Measurements from ENCODE around the gene GALNT17. TPM values are rescaled to one million over a fixed set of nuclear protein-coding genes. Genes with fewer than 3 reads are reported as not detected.

GALNT17 gene
- total and polyA plus RNA-seq, 3 experiments from 2014 or later, result not detected

DNA sequence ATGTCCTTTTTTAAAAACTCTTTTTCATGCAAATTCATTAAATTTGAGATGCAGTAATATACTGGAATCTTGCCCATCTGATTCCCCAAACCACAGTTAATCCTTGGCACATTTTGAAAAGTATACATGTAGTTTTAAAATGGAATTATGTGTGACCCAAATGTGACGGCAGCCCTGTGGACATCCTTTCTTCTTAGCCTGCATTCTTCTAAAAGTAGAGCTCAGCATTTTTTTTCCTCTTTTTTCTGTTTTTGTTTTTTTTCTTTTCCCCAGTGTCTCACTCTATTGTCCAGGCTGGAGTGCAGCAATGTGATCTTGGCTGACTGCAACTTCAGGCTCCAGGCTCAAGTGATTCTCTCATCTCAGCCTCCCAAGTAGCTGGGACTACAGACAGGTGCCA is 338.9 kb downstream of the GALNT17 start:
- no peaks in the 10 kb centered on the region for H3K4me1 ChIP-seq (ENCODE audit: insufficient read depth, low read length)
- ChIA-PET CTCF (no interaction called here), POLR2A (no interaction called here)
- no peak overlapping the region for H3K4me3 Mint-ChIP-seq
- H3K27me3 ChIP-seq (ENCODE audit: insufficient read depth, low read length, poor library complexity, severe bottlenecking), result no peaks in the 10 kb centered on the region
- DNase-seq, result no peak
- no peak overlapping the region for H3K27ac ChIP-seq (ENCODE audit: low read depth, low read length)
- H3K9me3 Mint-ChIP-seq, result peaks cover 7 to 20% (median 18%) of the 10 kb centered on the region in 5 donors
- H3K27ac Mint-ChIP-seq, result no peak overlapping the region
- no peak overlapping the region for H3K4me3 ChIP-seq (ENCODE audit: low read length)
- no peaks in the 10 kb centered on the region for H3K27me3 Mint-ChIP-seq
- no peaks in the 10 kb centered on the region for H3K36me3 Mint-ChIP-seq
- no peaks in the 10 kb centered on the region for H3K36me3 ChIP-seq (ENCODE audit: insufficient read depth, low read length)
- H3K9me3 ChIP-seq (ENCODE audit: low read length), result no peaks in the 10 kb centered on the region
- no peaks in the 10 kb centered on the region for H3K4me1 Mint-ChIP-seq

DNA sequence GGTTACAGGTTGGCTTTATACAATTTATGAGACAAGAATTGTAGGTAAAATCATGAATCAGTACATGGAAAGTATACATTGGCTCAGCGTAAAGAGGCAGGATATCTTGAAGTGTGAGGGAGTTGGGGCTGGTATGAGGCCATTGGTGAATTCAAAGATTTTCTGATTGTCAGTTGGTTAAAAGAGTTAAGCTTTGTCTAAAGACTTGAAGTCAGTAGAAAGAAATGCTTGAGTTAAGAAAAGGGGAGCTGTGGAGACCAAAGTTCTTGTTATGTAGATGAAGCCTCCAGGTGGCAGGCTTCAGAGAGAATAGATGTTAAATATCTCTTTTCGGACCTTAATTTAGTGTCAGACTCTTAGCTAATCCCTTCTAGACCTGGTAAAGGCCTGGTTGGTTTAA is 341.0 kb downstream of the GALNT17 start:
- Histone ChIP-seq H3K36me3 (ENCODE audit: insufficient read depth, low read length) (no peaks in the 10 kb centered on the region), H3K4me3 (ENCODE audit: low read length) (no peak overlapping the region), H3K9me3 (ENCODE audit: low read length) (no peaks in the 10 kb centered on the region), H3K4me1 (ENCODE audit: insufficient read depth, low read length) (no peaks in the 10 kb centered on the region), H3K27ac (ENCODE audit: low read depth, low read length) (no peak overlapping the region), H3K27me3 (ENCODE audit: insufficient read depth, low read length, poor library complexity, severe bottlenecking) (no peaks in the 10 kb centered on the region)
- CTCF ChIA-PET, result no interaction called here
- Mint-ChIP-seq H3K27me3 (no peaks in the 10 kb centered on the region), H3K4me1 (no peaks in the 10 kb centered on the region), H3K36me3 (no peaks in the 10 kb centered on the region), H3K27ac (no peak overlapping the region), H3K4me3 (no peak overlapping the region), H3K9me3 (peaks cover 5 to 20% (median 10%) of the 10 kb centered on the region in 5 donors)
- DNase-seq, result no peak
- POLR2A ChIA-PET, result no interaction called here

DNA sequence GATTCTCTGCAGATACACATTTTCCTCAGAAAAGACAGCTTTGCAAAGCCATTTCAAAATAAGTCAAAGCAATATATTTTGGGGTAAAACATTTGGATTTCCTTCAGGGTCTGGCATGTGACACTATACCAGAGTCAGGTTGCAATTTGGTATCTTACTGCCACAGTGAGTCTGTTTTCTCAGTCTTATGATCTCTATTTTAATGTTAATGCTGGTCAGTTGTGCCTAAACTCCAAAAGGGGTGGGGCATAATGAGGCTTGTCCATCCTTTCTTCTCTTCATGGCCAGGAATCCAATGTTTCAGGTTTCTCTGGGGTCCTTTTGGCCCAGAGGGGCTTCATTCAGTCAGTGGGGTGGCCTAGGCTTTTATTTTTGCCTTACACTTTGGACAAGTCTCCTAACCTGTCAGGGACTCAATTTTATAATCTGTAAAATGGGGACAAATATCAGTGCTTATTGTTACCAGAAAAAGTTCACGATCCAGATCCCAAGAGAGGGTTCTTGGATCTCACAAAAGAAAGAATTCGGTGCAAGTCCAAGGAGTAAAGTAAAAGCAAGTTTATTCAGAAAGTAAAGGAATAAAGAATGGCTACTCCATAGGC is 341.5 kb downstream of the GALNT17 start:
- DNase-seq, result no peak
- Mint-ChIP-seq H3K4me1 (no peaks in the 10 kb centered on the region), H3K27ac (no peak overlapping the region), H3K4me3 (no peak overlapping the region), H3K36me3 (no peaks in the 10 kb centered on the region), H3K9me3 (peaks cover 5 to 20% (median 10%) of the 10 kb centered on the region in 5 donors), H3K27me3 (no peaks in the 10 kb centered on the region)
- no peaks in the 10 kb centered on the region for H3K4me1 ChIP-seq (ENCODE audit: insufficient read depth, low read length)
- H3K27ac ChIP-seq (ENCODE audit: low read depth, low read length), result no peak overlapping the region
- no peak overlapping the region for H3K4me3 ChIP-seq (ENCODE audit: low read length)
- H3K9me3 ChIP-seq (ENCODE audit: low read length), result no peaks in the 10 kb centered on the region
- POLR2A ChIA-PET, result no interaction called here
- CTCF ChIA-PET, result no interaction called here
- H3K27me3 ChIP-seq (ENCODE audit: insufficient read depth, low read length, poor library complexity, severe bottlenecking), result no peaks in the 10 kb centered on the region
- no peaks in the 10 kb centered on the region for H3K36me3 ChIP-seq (ENCODE audit: insufficient read depth, low read length)

DNA sequence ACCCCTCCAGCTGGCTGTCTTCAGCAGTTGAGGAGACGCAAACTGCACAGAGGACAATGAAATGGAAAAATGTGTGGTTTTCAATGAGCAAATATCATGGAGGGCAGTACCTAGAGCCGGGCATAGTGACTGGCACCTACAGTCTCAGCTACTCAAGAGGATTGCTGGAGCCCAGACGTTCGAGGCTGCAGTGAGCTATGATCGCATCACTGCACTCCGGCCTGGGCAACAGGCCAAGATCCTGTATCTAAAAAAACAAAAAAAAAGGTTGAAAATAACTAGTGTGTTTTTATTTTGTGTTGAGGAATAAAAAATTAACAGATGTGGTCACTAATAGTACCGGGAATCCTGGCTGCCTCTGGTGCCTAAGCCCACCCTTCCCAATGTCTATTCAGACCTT is 345.5 kb downstream of the GALNT17 start:
- peaks cover under 1 to 11% (median 8%) of the 10 kb centered on the region in 5 donors for H3K9me3 Mint-ChIP-seq
- no peak overlapping the region for H3K4me3 Mint-ChIP-seq
- no peaks in the 10 kb centered on the region for H3K9me3 ChIP-seq (ENCODE audit: low read length)
- no peak overlapping the region for H3K27ac Mint-ChIP-seq
- DNase-seq, result no peak
- H3K36me3 Mint-ChIP-seq, result no peaks in the 10 kb centered on the region
- H3K27ac ChIP-seq (ENCODE audit: low read depth, low read length), result no peak overlapping the region
- POLR2A ChIA-PET, result no interaction called here
- no peaks in the 10 kb centered on the region for H3K36me3 ChIP-seq (ENCODE audit: insufficient read depth, low read length)
- no peaks in the 10 kb centered on the region for H3K27me3 ChIP-seq (ENCODE audit: insufficient read depth, low read length, poor library complexity, severe bottlenecking)
- H3K4me1 Mint-ChIP-seq, result no peaks in the 10 kb centered on the region
- CTCF ChIA-PET, result no interaction called here
- H3K4me3 ChIP-seq (ENCODE audit: low read length), result no peak overlapping the region
- no peaks in the 10 kb centered on the region for H3K4me1 ChIP-seq (ENCODE audit: insufficient read depth, low read length)
- no peaks in the 10 kb centered on the region for H3K27me3 Mint-ChIP-seq

DNA sequence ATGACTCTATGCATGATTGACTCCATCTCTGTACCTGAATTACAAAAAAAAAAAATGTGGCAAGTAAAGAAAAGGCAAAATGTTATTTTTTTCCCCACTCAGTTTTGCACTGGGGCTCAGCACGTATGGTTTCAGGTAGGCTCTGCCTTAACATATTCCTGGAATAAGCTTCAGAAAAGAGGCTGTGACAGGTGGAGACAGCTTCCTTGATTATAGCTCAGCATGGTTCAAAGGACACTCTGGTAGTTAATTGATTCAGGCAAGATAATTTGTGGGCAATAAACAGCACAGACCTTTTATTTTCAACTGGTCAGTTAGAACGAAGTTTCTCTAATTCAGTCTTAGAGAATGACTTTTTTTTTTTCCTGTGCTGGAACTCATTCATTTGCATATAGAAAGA is 347.3 kb downstream of the GALNT17 start:
- no peaks in the 10 kb centered on the region for H3K9me3 ChIP-seq (ENCODE audit: low read length)
- H3K36me3 Mint-ChIP-seq, result no peaks in the 10 kb centered on the region
- peaks cover 2 to 12% (median 8%) of the 10 kb centered on the region in 5 donors for H3K9me3 Mint-ChIP-seq
- POLR2A ChIA-PET, result no interaction called here
- H3K27me3 ChIP-seq (ENCODE audit: insufficient read depth, low read length, poor library complexity, severe bottlenecking), result no peaks in the 10 kb centered on the region
- no peak overlapping the region for H3K4me3 ChIP-seq (ENCODE audit: low read length)
- no peaks in the 10 kb centered on the region for H3K36me3 ChIP-seq (ENCODE audit: insufficient read depth, low read length)
- no peaks in the 10 kb centered on the region for H3K4me1 ChIP-seq (ENCODE audit: insufficient read depth, low read length)
- H3K4me3 Mint-ChIP-seq, result no peak overlapping the region
- no peak overlapping the region for H3K27ac Mint-ChIP-seq
- H3K27me3 Mint-ChIP-seq, result no peaks in the 10 kb centered on the region
- no peak for DNase-seq
- no peaks in the 10 kb centered on the region for H3K4me1 Mint-ChIP-seq
- no peak overlapping the region for H3K27ac ChIP-seq (ENCODE audit: low read depth, low read length)
- CTCF ChIA-PET, result no interaction called here

DNA sequence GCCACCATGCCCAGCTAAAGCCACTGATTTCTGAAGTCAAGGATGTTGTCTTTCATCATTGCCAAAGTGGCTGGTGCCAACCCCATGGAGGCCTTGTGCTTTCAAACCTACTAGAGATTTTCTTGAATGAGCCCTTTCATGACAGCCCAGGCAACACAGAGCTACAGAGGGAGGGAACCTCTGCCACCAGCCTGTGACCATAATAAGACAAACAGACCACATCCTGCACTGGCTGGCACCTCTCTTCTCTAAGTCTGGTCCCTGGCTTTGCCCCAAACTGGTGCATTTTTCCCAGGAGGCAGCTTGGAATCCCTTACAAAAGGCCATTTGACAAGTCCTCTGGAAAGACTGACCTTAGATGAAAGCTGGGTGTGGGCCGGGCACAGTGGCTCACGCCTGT is 348.8 kb downstream of the GALNT17 start:
- Mint-ChIP-seq H3K36me3 (no peaks in the 10 kb centered on the region), H3K4me3 (no peak overlapping the region), H3K27ac (no peak overlapping the region), H3K27me3 (no peaks in the 10 kb centered on the region), H3K9me3 (peaks cover 2 to 14% (median 7%) of the 10 kb centered on the region in 5 donors), H3K4me1 (no peaks in the 10 kb centered on the region)
- no peaks in the 10 kb centered on the region for H3K36me3 ChIP-seq (ENCODE audit: insufficient read depth, low read length)
- ChIA-PET POLR2A (no interaction called here), CTCF (no interaction called here)
- DNase-seq, result no peak
- no peaks in the 10 kb centered on the region for H3K27me3 ChIP-seq (ENCODE audit: insufficient read depth, low read length, poor library complexity, severe bottlenecking)
- no peaks in the 10 kb centered on the region for H3K9me3 ChIP-seq (ENCODE audit: low read length)
- H3K27ac ChIP-seq (ENCODE audit: low read depth, low read length), result no peak overlapping the region
- no peak overlapping the region for H3K4me3 ChIP-seq (ENCODE audit: low read length)
- H3K4me1 ChIP-seq (ENCODE audit: insufficient read depth, low read length), result no peaks in the 10 kb centered on the region

DNA sequence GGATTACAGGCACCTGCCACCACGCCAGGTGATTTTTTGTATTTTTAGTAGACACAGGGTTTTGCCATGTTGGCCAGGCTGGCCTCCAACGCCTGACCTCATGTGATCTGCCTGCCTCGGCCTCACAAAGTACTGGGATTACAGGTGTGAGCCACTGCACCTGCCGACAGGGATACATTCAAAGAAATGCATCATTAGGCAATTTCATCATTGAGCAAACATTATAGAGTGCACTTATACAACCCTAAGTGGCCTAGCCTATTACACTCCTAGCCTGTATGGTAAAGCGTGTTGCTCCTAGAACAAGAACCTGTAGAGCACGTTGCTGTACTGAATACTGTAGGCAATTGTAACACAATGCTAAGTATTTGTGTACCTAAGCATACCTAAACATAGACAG is 350.3 kb downstream of the GALNT17 start:
- Mint-ChIP-seq H3K36me3 (no peaks in the 10 kb centered on the region), H3K4me1 (no peaks in the 10 kb centered on the region), H3K27me3 (no peaks in the 10 kb centered on the region), H3K27ac (no peak overlapping the region), H3K4me3 (no peak overlapping the region), H3K9me3 (peaks cover 0 to 14% (median 7%) of the 10 kb centered on the region in 5 donors)
- Histone ChIP-seq H3K27me3 (ENCODE audit: insufficient read depth, low read length, poor library complexity, severe bottlenecking) (no peaks in the 10 kb centered on the region), H3K27ac (ENCODE audit: low read depth, low read length) (no peak overlapping the region), H3K36me3 (ENCODE audit: insufficient read depth, low read length) (no peaks in the 10 kb centered on the region), H3K4me3 (ENCODE audit: low read length) (no peak overlapping the region), H3K9me3 (ENCODE audit: low read length) (no peaks in the 10 kb centered on the region), H3K4me1 (ENCODE audit: insufficient read depth, low read length) (no peaks in the 10 kb centered on the region)
- CTCF ChIA-PET, result no interaction called here
- POLR2A ChIA-PET, result no interaction called here
- no peak for DNase-seq

DNA sequence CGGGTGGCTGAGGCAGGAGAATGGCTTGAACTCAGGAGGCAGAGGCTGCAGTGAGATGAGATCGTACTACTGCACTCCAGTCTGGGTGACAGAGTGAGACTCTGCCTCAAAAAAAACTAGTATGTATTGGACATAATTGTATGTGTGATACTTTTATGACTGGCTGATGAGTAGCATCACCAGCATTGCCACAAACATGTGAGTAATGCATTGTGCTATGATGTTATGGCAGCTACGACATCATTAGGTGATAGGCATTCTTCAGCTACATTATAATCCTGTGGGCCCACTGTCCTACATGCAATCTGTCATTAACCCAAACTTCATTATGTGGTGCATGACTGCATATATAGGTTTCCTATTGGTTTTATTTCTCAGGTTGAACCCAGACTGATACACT is 352.4 kb downstream of the GALNT17 start:
- no peak overlapping the region for H3K4me3 ChIP-seq (ENCODE audit: low read length)
- H3K9me3 Mint-ChIP-seq, result peaks cover 0 to 15% (median 11%) of the 10 kb centered on the region in 5 donors

DNA sequence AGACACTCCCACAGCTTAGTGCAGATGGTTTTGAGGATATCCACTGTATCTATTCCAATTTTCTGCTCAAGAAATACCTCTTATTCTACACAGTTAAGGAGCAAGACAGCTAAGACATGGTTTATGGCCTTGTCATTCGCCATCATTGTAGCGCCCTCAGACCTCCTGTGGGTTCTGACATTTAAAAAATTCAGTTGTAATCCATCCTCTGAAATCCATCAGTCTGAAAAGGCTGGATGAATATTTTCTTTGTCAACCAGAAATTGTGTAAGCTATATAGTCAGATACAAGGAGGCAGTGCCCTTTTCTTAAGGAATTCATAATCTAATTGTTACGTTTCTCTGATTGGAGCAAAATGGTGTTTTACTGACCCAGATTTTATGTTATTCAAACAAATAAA is 353.6 kb downstream of the GALNT17 start:
- H3K4me3 ChIP-seq (ENCODE audit: low read length), result no peak overlapping the region
- H3K36me3 ChIP-seq (ENCODE audit: insufficient read depth, low read length), result no peaks in the 10 kb centered on the region
- H3K27me3 ChIP-seq (ENCODE audit: insufficient read depth, low read length, poor library complexity, severe bottlenecking), result no peaks in the 10 kb centered on the region
- no peak for DNase-seq
- H3K4me1 ChIP-seq (ENCODE audit: insufficient read depth, low read length), result no peaks in the 10 kb centered on the region
- H3K4me3 Mint-ChIP-seq, result no peak overlapping the region
- no peaks in the 10 kb centered on the region for H3K4me1 Mint-ChIP-seq
- CTCF ChIA-PET, result no interaction called here
- H3K9me3 ChIP-seq (ENCODE audit: low read length), result no peaks in the 10 kb centered on the region
- no peak overlapping the region for H3K27ac ChIP-seq (ENCODE audit: low read depth, low read length)
- POLR2A ChIA-PET, result no interaction called here
- H3K27ac Mint-ChIP-seq, result no peak overlapping the region
- no peaks in the 10 kb centered on the region for H3K36me3 Mint-ChIP-seq
- H3K27me3 Mint-ChIP-seq, result no peaks in the 10 kb centered on the region
- H3K9me3 Mint-ChIP-seq, result peaks cover 0 to 15% (median 13%) of the 10 kb centered on the region in 5 donors

More for the DNA sequence above, 352.4 kb downstream of the GALNT17 start:
- Histone ChIP-seq H3K9me3 (ENCODE audit: low read length) (no peaks in the 10 kb centered on the region), H3K36me3 (ENCODE audit: insufficient read depth, low read length) (no peaks in the 10 kb centered on the region), H3K27me3 (ENCODE audit: insufficient read depth, low read length, poor library complexity, severe bottlenecking) (no peaks in the 10 kb centered on the region), H3K27ac (ENCODE audit: low read depth, low read length) (no peak overlapping the region), H3K4me1 (ENCODE audit: insufficient read depth, low read length) (no peaks in the 10 kb centered on the region)
- Mint-ChIP-seq H3K27me3 (no peaks in the 10 kb centered on the region), H3K4me3 (no peak overlapping the region), H3K36me3 (no peaks in the 10 kb centered on the region), H3K27ac (no peak overlapping the region), H3K4me1 (no peaks in the 10 kb centered on the region)
- POLR2A ChIA-PET, result no interaction called here
- no peak for DNase-seq
- CTCF ChIA-PET, result no interaction called here

All from CD8-positive, alpha-beta memory T cell (primary cell).